DOHH2 (cell line): ENCODE measurements around the gene DHX40.
"Not testable (repeated sequence)": the region's sequence is repeated elsewhere in the genome, so short reads cannot be mapped to it uniquely, and the experiment has no call there.

Experiments used
- EZH2phosphoT487 ChIP-seq: fragments of 200-600 bp; sonication (generic); IDR thresholded peaks from 2 replicates; pipeline ENCODE4 v1.6.1; 2017; ENCODE audit warnings: borderline replicate concordance, mild to moderate bottlenecking, antibody characterized with exemption, low read length, moderate library complexity, mixed read lengths
- TF ChIP-seq, protein P1 (sequence below): fragments of 200-600 bp; sonication (generic); IDR thresholded peaks from one replicate; pipeline ENCODE4 v1.5.1; 2014; ENCODE audit warnings: antibody characterized with exemption, mild to moderate bottlenecking, low read depth, low read length; ENCODE audit not compliant: poor library complexity, severe bottlenecking

DNA sequence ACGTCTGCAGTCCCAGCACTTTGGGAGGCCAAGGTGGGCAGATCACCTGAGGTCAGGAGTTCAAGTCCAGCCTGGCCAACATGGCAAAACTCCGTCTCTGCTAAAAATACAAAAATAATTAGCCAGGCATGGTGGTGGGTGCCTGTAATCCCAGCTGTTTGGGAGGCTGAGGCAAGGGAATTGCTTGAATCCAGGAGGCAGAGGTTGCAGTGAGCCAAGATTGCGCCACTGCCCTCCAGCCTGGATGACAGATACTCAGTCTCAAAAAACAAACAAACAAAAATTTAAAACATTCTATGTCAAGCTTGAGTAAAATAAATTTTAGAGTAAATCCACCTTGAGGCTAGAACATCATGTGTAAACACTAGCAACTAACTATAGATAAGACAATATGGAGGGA lies 40.5 kb upstream of the DHX40 start:
- TF ChIP-seq, protein P1, sequence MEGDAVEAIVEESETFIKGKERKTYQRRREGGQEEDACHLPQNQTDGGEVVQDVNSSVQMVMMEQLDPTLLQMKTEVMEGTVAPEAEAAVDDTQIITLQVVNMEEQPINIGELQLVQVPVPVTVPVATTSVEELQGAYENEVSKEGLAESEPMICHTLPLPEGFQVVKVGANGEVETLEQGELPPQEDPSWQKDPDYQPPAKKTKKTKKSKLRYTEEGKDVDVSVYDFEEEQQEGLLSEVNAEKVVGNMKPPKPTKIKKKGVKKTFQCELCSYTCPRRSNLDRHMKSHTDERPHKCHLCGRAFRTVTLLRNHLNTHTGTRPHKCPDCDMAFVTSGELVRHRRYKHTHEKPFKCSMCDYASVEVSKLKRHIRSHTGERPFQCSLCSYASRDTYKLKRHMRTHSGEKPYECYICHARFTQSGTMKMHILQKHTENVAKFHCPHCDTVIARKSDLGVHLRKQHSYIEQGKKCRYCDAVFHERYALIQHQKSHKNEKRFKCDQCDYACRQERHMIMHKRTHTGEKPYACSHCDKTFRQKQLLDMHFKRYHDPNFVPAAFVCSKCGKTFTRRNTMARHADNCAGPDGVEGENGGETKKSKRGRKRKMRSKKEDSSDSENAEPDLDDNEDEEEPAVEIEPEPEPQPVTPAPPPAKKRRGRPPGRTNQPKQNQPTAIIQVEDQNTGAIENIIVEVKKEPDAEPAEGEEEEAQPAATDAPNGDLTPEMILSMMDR = not testable (repeated sequence)
- not testable (repeated sequence) for TF ChIP-seq EZH2phosphoT487
